Activated CD8-positive, alpha-beta memory T cell treated with anti-CD3 and anti-CD28 coated beads for 1 hour (primary cell): ENCODE data around the gene GPSM1.
A peak's percentile ranks its signal among the peaks of the same experiment; 100 is the strongest.

ENCODE experiments used
- DNase-seq, 2 donors: peaks; one replicate each; pipeline ENCODE4 v3.0.0-alpha.2; 2020; ENCODE audit warnings: low read depth in 1 of 2; ENCODE audit errors: extremely low read depth in 1 of 2

The GPSM1 gene

GRCh38 chr9:136355616-136356557 lies 28.5 kb downstream of the GPSM1 start:
- DNase-seq = no peak

- no peak for DNase-seq
These were observed 29.9 kb downstream of the GPSM1 start for GRCh38 chr9:136357202-136357725.

GRCh38 chr9:136358016-136358415 lies 30.7 kb downstream of the GPSM1 start:
- DNase-seq = no peak

- no peak for DNase-seq
These were observed 31.5 kb downstream of the GPSM1 start for GRCh38 chr9:136358888-136359287.

GRCh38 chr9:136359774-136360718 lies 32.7 kb downstream of the GPSM1 start:
- no peak for DNase-seq

- DNase-seq = no peak
These were observed 33.9 kb downstream of the GPSM1 start for GRCh38 chr9:136361047-136361753.

GRCh38 chr9:136361754-136362449 lies 34.6 kb downstream of the GPSM1 start:
- DNase-seq = no peak

- no peak for DNase-seq
These were observed 35.1 kb downstream of the GPSM1 start for GRCh38 chr9:136362450-136362784.

GRCh38 chr9:136363106-136363948 lies 36.0 kb downstream of the GPSM1 start, which contains the start of gene DNLZ:
Gene DNLZ (minus strand): TSS chr9:136363744. CDS start chr9:136363714, 30 bp downstream.
- peak; percentile 79 to 92 for DNase-seq

- no peak for DNase-seq
These were observed 36.8 kb downstream of the GPSM1 start for GRCh38 chr9:136363949-136364748.

- DNase-seq = no peak
These were observed 37.8 kb downstream of the GPSM1 start for GRCh38 chr9:136364942-136365774.

- no peak for DNase-seq
These were observed 38.5 kb downstream of the GPSM1 start for GRCh38 chr9:136365775-136366222.

GRCh38 chr9:136366826-136367225 lies 39.5 kb downstream of the GPSM1 start:
- no peak for DNase-seq

GRCh38 chr9:136367296-136368145 lies 40.2 kb downstream of the GPSM1 start:
- DNase-seq = no peak

- DNase-seq = no peak
These were observed 40.9 kb downstream of the GPSM1 start for GRCh38 chr9:136368190-136368589.

GRCh38 chr9:136370037-136370436 lies 42.7 kb downstream of the GPSM1 start:
- DNase-seq = no peak
